ENCODE data around the gene SCN2B.
A peak's percentile ranks its signal among the peaks of the same experiment; 100 is the strongest.

SCN2B gene

DNA sequence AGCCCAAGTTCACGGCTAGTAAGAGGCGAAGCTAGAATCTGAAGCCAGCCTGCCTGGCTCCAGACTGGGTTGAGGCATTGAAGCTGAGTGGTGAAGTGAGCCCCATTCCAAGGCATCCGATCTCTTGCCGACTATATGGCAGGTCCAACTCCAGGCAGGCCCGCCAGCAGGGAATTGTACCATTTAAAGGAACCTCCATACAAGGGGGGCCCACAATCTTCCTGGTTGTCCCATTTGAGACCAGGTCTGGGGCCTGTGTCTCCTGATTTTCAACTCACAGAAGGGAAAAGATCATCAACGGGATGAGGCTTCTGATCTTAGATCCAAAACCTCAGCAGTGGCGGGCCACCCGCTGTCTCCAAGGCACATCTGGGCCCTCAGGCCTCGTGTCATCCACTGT, 4.1 kb downstream of the SCN2B start:
- no peak for DNase-seq

DNA sequence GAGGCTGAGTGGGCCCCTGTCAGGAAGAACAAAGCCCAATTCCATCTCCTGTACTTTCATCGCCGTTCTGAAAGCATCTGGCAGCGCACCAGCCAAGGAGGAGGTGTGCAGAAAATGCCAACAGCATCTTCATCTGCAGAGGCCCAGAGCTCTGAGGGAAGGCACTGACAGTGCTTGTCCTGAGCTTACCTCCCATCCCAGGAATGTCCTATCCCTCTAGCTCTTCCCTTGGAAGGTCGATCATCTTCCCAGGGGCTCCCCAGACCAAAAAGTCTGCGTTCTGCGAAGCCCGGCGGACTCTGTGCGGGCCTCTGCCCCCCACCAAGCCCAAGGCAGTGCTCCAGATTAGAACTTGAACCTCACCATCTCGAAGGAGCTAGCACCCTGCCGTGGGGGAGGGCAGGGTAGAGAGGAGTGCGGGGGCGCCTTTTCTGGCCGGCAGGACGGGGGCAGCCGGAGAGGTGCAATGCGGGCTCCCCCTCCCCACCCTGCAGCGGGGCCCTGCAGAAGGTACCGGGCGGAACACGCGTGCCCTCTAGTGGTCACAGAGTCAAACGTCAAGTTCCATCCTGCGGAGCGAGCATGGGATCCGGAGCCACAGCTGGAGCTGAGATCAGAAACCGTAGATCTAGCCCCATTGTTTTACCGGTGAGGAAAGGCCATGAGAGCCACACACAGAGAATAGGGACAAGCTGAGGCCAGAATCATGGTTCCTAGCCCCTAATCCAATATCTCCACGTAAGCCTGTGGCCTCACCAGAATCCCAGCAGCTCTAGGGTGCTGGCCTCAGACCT, 5.0 kb downstream of the SCN2B start:
- peak; percentile 89 for DNase-seq

DNA sequence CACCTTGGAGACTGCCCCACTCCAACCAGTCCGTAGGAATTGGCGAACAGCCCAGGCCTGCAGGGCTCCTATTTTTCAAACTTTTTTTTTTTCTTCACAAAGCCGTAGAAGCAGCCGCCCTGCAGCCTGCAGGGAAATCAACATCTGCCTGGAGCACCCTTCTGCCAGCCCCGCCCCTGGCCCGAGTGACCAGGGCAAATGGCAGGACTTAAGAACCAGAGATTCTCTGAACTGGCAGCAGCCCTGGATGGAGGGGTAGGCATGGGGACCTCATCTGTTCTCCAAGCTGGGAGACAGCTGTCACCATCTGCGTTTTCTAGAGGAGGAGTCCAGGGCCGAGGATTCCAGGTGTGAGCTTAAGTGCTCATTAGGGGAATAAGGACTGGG, 5.6 kb downstream of the SCN2B start:
- DNase-seq = no peak

DNA sequence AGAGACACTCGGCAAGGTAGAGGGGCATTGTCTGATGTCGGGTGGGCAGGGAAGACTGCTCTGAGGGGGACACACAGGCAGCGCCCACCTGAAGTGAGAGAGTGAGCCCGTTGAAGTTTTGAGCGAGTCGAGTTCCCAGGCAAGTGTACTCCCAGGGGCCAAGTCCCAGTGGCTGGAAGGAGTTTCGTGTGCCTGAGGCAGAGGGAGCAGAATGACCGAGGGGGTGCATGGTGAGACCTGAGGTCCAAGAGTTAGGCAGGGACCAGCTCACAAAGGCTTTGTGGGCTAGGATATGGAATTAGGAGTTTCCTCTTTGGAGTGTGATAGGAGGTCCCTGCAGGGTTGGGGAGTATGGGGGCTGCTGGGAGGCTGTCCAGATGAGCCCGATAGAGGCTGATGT, 6.2 kb downstream of the SCN2B start:
- no peak for DNase-seq

DNA sequence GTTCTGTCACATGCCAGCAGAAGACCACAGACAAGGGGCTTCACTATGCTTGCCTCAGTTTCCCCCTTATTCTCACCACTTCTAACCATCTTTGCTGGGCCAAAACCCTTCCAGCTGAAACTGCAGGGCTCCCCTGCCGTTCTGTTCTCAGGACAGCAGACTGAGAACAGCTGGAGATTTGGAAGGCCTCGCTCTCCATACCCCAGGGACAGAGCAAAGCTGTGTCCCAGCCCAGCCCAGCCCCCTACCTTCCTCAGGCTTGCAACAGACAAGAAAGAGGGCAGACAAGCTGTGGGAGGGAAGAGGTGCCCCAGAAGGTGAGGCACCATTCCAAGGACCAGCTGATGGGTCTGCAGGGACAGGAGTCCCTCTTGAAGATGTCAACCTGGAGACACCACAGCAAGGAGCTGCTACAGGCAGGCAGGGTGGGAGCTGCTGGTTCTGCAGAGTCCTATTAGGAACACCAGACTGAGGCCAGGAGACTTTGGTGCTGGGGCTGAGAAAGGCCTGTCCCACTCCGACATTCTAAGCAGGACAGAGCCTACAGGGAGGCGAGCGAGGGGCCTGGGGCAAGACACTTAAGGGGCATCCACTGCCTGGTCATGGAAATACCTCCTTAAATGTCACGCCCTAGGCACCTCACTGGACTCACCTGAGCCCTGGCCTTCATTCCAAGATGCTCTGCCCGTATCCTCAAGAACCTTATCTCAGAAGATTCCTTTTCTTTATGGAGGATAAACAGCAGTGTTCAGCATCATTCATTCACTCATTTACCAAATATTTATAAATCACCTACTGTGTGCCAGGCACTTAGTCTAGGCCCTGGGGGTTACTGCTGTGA, 6.9 kb downstream of the SCN2B start:
- DNase-seq = no peak

DNA sequence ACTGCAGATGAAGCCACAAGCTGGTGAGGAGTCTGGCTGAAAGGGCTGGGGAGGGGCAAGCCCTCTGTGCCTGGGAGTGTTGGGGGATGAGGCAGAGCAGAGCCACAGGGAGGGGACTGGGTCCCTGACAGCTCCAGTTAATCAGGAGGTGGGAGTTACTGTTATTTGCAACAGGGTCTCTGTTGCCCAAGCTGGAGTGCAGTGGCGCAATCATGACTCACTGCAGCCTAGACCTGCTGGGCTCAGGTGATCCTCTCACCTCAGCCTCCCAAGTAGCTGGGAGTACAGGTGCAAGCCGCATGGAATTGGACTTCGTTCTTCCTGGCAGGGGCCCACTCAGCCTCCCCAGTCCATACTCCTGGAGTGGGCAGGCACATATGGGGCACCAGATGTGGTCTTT, 7.7 kb downstream of the SCN2B start:
- no peak for DNase-seq

DNA sequence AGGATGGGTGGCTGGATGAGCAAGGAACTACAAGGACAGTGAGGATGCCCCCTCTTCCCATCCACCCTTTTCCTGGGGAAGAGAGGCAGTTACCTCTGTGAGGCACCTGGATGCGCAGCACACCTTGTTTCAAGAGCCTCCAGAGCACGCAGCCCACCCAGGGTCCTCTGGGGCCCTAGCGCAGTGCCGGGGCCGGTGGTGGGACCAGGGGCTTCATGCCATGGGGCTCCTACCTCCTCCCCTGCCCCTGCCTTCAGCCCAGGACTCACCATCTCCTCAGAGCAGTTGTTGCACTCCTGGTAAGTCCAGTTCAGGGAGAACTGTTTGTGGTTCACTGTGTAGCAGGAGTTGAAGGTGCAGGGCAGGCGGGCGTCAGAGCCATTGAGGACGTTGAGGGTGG, 8.1 kb downstream of the SCN2B start:
- DNase-seq = no peak

DNA sequence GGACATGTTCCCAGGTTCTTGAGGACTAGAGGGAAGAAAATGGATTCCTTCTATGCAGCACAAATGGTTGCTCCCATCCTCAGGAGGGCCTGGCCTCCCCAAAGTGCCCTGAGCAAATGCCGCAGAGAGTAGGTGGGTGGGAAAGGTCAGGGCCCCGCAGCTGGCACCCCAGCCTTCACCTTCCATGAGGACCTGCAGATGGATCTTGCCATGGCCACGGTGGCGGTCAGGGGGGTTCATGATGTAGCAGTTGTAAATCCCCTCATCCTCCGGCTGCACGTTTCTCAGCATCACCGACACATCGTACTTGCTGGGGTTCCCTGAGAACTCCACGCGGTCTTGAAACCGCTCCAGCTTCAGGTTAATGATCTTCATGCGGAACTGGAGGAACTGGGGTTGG, 8.5 kb downstream of the SCN2B start:
- no peak for DNase-seq

DNA sequence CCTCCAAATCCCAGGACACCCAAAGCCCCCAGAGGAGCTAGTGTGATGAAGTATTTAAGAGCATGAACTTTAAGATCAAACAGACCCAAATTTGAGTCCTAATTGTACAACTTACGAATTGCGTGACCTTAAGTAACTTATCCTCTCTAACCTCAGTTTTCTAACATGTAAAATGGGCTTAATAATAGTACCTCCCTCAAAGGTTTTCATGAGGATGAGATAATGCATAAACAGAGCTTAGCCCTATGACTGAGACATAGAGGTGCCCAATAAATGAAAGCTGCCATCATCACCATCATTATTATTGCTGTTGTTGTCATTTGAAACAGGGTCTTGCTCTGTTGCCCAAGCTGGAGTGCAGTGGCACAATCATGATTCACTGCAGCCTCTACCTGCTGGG, 9.2 kb downstream of the SCN2B start:
- no peak for DNase-seq

DNA sequence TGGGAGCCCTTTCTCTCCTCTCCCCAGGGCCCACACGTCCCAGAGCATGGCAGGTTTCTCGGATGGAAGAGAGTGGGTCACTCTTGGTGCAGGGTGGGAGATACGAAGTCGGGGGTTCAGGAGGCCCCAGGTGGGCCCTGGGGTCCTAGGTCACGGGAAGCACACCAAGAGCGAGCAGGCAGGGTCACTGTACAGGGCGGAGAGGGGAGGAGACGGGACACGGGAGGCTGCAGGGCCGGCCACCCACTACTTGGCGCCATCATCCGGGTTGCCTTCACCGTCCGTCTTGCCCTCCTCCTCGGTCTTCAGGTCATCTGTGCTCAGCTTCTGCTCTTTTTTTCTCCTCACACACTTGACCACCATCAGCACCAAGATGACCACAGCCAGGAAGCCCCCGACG, 9.8 kb downstream of the SCN2B start:
- DNase-seq = no peak

DNA sequence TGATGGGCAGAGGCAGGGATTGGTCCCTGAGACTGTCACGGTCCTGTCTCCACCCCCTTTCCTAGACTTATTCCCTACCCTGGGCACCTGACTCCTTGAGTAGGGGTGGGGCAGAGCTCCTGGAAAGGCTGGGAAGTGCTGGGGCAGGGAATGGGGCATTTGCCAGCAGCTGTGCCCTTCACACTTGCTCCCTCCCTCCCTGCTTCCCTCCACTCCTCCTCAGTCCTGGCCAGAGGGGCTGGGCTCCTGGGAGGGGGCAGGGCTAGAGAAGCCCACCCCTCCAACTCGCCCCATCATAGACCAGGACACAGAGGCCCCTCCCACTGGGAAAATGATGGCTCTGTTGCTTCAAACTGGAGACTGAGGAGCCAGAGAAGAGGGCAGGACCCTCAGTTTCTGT, 11.6 kb downstream of the SCN2B start:
- no peak for DNase-seq

DNA sequence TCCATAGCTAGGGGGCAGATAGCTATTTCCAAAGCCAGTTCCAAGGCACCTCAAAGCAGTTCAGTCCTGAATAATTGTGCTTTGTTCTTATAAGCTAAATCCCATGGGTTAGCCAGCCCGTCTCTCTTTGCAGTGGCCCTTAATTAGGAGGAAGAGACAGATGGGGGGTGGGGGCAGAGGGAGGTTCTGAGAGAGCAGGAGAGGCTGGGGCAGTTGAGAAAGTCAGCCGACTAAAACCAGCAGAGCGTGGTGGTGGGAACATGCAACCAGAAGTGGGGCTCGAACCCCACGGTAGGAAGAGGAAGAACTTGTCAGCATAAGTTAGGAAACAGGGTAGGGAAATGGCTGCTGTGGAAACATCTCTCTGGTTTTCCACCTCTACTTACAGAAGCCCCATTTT, 12.9 kb downstream of the SCN2B start:
- no peak for DNase-seq

DNA sequence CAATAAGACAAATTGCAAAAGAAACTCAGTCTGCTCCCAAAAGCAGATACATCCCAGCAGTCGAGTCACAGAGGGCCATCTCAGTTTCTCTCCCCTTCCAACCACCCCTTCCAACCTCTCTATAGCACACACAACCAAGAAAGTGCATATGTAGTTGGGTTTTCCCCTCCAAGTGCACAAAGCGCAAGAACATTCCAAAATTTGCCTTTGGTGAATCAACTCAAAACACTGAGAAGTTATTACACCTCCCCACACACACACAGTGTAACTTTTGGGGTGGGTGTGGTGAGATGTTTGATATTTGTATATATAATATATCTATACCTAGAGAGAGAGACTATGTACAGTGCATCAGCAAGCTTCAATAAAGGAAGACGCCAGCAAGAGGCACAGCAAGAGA, 13.6 kb downstream of the SCN2B start:
- no peak for DNase-seq

DNA sequence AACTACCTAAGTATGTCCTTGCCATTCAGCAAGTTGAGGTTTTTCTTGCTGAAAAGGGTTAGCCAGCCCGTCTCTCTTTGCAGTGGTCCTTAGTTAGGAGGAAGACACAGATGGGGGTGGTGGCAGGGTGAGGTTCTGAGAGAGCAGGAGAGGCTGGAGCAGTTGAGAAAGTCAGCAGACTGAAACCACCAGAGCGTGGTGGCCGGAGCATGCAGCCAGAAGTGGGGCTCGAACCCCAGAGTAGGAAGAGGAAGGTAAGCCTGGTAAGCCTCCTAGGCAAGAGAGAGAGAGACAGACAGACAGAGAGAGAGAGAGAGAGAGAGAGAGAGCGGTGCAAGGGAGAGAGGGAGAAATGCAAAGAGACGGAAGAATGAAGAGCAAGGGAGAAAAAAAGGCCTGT, 14.7 kb downstream of the SCN2B start:
- DNase-seq = no peak

DNA sequence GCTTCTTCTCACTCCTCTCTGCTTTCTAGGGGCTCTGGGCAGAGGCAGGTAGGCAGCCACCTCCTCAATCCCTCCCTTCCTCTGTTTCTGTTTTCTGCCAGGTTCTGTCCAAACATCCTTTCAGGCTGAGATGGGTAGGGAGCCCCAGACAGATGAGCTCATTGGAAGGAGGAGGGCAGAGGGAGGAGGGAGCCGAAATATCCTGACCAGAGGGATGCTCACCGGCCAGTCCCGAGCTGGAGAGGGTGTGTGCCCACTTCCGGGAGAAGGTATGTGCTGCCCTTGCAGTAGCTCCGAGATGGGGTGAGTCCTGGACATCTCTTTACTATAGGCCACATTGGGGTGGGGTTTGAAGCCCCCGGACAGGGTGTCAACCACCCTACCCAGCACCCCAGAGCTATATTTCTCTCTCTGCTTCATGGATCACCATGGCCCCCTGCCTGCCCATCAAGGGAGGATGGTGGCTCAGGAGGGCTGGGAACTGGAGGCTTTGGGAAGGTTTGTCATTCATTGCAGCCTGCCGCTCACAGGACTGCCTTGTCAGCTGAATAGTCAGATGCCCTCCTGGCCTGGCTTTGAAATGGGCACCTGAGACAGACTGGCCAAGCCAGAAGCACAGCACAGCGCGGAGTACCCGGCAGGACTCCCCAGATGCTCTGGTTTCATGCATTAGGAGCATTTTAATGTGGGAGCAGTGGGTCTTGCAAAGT, 19.1 kb downstream of the SCN2B start:
- DNase-seq = no peak

DNA sequence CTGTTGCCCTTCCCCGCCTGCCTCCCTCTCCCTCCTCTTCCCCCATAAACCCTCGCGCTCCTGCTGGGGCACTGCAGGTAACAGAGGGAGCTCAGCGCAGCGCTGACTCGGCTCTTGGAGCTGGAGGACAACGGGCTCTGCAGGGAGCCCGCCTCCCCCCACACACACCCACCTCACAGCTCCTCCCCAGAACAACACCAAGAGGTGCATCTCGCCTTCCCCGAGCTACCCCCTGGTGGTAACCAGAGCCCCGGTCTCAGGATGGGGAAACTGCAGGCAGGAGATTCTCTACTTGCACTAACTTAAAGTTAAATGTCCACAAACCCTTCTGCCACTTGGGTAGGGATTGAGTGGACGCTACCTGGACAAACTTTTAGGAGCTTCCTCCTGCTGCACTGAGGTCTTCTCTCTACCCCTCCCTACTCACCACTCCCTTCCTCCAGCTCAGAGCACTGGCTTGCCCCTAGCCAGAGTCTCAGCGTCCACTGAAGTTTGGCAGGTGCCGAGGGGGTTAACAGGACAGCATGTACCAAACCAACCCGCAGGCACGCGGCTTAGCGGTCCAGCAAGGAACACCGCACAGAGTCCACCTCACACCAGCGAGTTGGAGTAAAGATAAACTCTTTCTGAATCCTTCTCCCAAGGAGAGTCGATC, 19.8 kb downstream of the SCN2B start:
- no peak for DNase-seq

DNA sequence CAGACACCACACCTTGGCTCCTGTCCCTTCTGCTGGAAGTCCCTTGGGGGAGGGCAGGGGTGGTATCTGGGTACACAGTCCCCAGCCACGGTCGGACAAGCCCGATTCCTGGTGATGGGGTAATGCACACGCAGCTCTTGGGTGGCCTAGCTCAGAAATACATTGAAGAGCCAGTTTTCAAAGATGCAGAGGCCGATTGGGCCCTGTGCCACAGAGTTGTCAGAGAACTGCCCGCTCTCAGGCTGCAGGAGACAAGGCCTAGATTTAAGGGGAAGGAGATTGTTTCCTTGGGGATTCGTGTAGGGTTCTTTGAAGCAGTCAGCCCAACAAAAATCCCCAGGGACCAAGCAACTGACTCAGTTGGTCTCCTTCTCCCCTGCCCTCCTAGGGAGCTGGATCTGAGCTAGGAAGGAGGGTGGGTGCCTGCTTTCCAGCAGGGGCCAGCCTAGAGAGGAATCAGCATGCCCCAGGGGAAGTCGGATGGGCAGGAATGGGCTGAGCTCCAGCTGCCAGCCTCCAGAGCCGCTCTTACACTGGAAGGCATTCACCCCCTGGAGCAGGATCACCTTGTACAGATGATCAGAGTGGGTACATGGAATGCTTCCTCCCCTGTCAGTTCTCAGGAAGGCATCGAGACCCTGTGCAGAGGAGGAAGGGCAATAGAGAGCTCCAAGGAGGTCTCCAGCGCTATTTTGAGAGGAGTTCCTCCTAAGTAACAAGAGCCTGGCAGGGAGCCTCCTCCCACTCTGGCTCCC, 20.5 kb downstream of the SCN2B start:
- no peak for DNase-seq

DNA sequence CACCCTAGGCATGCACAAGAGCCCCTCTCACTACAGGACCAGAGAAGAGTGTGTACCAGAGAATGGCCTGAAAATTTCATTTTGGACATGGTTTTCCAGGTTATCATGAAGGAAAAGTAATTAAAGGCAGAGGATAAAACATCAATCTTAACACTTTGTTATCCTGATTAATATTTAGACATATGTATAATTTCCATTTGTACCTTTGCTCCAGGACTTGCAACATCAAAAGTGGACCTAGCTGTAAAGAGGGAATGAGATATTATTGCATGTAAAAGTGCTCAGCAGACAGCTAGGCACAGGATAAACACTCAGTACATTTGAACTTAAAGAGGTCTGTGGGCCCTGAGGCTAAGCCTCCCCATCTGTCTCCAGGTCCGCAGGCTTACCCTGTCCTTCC, 21.8 kb downstream of the SCN2B start:
- DNase-seq = no peak

DNA sequence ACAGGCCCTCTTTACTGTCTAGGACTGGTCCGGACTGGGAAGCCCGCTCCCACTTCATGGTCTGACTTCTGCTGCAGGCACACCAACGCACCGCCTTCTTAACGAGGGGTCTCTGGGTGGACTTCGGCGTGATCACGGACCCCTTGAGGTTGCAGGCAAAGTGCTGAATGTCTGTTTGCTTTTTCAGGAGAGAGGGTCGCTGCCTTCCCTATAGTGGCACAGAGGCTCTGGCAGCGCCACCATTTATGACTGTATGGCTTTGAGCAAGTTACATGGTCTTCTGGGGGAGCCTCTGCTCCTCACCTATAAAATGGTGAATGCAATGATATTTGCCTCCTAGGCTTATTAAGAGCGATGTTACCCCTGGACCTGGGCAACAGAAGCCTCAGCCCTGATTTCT, 22.5 kb downstream of the SCN2B start:
- DNase-seq = no peak

DNA sequence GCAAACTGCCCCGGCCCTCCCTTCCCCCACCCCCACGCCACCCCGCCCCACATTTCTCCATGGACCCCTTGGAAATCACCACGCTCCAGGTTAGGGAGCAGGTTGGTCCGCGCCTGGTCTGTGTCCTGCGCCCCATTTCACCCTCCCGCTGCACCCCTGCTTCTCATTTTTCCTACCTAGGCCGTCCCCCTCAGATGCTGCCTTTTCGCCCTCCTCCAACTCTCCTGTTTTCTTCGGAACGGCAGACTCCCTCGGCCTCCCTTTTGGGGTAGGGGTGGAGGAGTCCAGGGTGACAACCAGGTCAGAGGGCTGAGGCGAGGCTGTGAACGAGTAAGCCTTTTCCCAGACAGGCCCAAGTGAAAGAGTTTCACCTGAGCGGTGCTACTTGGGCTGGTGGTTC, 22.9 kb downstream of the SCN2B start:
- no peak for DNase-seq

DNA sequence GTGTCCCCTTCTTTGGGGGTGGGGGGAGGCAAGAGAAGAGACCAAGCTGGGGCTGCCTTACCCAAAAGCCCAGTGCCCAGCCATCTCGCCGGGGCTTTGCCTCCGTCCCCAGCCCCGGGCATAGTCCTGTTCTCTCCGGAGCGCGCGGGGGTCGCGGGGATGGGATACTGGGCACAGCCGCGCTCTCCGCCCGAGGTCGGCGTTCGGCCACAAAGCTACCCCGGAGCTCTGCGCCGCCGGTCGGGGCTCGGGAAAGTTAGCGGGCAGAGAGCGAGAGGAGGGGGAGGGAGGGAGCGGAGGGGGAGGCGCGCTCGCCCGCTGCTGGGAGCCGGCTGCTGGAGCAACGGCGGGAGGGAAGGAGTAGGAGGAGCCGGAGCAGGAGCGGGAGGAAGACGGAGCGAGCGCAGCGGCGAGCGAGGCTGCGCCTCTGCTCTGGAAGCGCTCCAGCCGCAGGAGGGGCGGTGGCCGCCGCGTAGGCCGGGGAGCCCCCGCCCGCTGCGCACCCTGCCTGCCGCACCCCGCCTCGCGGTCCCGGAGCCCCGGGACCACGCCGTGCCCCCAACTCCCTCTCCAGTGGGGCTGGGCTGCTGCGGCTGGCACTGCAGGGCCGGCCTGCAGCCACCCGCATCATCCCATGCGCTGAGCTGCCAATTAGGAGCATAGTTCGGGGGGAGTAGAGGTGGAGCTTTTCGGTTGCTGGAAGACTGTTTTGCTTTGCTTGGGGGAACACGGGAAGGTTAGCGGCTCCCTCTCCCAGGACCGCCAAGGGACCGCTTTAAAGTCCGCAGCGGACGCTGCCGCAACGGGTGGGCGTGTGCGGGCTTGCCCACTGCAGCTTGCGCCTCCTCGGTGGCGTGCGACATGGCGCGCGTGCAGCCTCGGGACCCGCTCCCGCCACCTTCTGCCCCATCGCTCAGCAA, 23.6 kb downstream of the SCN2B start, which contains the start of gene SCN4B:
TSS of gene SCN4B (minus strand) at position 272 of the 920 bp plus-strand sequence. CDS start at position 122, 150 bp downstream.
- no peak for DNase-seq

All from activated effector memory CD4-positive, alpha-beta T cell treated with anti-CD3 and anti-CD28 coated beads, Interleukin-2, amount 50 U/mL, for 16 hours (primary cell).